Activated CD8-positive, alpha-beta T cell treated with anti-CD3 and anti-CD28 coated beads, Interleukin-2, amount 10 ng/mL, durations not matched to agents 7 days and 5 days (primary cell): ENCODE results near the gene MRPS11. TPM values are rescaled to one million over a fixed set of nuclear protein-coding genes. Genes with fewer than 3 reads are reported as not detected.

ENCODE experiments used
- ATAC-seq: fragments of 150-1000 bp; cut with Tn5 transposase; one replicate; pipeline ENCODE4 v1.10.0; 2021; ENCODE audit warnings: moderate library complexity
- CTCF ChIA-PET: fragments of 350-600 bp; sonication (Branson Sonifier 250); formaldehyde crosslinking; loops from one replicate; lab custom pipeline; 2021; ENCODE audit warnings: antibody characterized with exemption; lab: Charles Lee
- POLR2A ChIA-PET: fragments of 350-600 bp; sonication (Branson Sonifier 250); formaldehyde crosslinking; loops from one replicate; lab custom pipeline; 2021; ENCODE audit warnings: antibody characterized with exemption; lab: Charles Lee
- DNase-seq: peaks from one replicate; pipeline ENCODE4 v3.0.0-alpha.2; 2020
- H3K27ac Mint-ChIP-seq: one replicate; pipeline ENCODE4 v1.8.0; 2021; ENCODE audit warnings: mild to moderate bottlenecking, mixed read lengths
- H3K27me3 Mint-ChIP-seq: one replicate; pipeline ENCODE4 v1.8.0; 2021; ENCODE audit warnings: low read depth, mixed read lengths
- H3K36me3 Mint-ChIP-seq: one replicate; pipeline ENCODE4 v1.8.0; 2021; ENCODE audit warnings: low read depth, mixed read lengths
- H3K4me1 Mint-ChIP-seq: one replicate; pipeline ENCODE4 v1.8.0; 2021; ENCODE audit warnings: low read depth, mixed read lengths
- H3K4me3 Mint-ChIP-seq: one replicate; pipeline ENCODE4 v1.8.0; 2021; ENCODE audit warnings: mild to moderate bottlenecking, mixed read lengths
- H3K9me3 Mint-ChIP-seq: one replicate; pipeline ENCODE4 v1.8.0; 2022; ENCODE audit warnings: mixed read lengths; ENCODE audit not compliant: insufficient read depth
- total RNA-seq, 2 experiments: library from RNA; stranded (reverse); gene quantifications; one replicate each; pipeline ENCODE4 v1.2.3, GENCODE V29; 2021

MRPS11 gene
- total RNA-seq, 2 experiments from 2014 or later, result 63.8 to 69.8 TPM

- Mint-ChIP-seq H3K36me3 (no peaks in the 10 kb centered on the region), H3K27ac (no peak overlapping the region), H3K4me3 (no peak overlapping the region), H3K4me1 (no peaks in the 10 kb centered on the region), H3K9me3 (no peaks in the 10 kb centered on the region), H3K27me3 (peaks cover 7% of the 10 kb centered on the region)
- CTCF ChIA-PET, result interaction anchor here (1.2 to 1.4 kb wide), 2 partner anchors 10 to 195 kb away, joined by 3 to 6 read pairs; no protein-coding TSS in a partner anchor
- ATAC-seq (no peak), DNase-seq (no peak)
- POLR2A ChIA-PET, result no interaction called here
Measured at GRCh38 chr15:88440021-88440420, 27.5 kb upstream of the MRPS11 start.

DNA sequence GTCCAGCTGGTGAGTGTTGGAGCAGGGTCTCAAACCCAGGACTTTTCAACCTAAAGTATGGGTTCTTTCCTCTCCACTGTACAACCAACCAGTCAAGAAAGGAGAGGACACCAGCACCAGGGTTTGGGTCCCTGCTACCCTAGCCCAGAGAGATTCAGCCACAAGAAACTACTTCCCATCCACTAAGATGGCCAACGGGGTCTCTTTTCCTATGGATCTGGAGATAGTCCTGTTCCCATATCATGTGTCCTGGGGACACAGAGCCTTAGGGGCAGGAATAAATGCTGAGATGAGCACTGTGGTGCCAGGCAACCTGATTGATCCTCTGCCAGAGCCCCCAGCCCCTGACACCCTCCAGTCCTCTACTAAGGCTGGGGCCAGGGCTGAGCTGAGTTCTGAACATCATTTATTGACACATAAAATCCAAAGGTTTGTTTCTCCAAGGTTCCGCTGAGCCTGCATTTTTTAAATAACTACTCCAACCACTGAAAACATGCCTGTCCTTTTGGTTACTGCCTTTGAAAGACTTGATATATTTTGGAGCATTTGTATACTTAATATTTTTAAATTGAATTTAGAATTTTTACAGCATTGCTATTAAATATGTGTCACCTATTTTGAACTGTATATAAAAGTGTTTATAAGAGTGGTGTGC is 26.3 kb upstream of the MRPS11 start:
- Mint-ChIP-seq H3K27ac (no peak overlapping the region), H3K4me1 (no peaks in the 10 kb centered on the region), H3K4me3 (no peak overlapping the region), H3K36me3 (no peaks in the 10 kb centered on the region), H3K9me3 (no peaks in the 10 kb centered on the region), H3K27me3 (peaks cover 6% of the 10 kb centered on the region)
- ChIA-PET POLR2A (no interaction called here), CTCF (interaction anchor here (1.0 kb wide), 1 partner anchor 14 kb away, joined by 4 read pairs; no protein-coding TSS in a partner anchor)
- ATAC-seq, result no peak
- DNase-seq, result no peak

- no peak overlapping the region for H3K27ac Mint-ChIP-seq
- peak; percentile 8 for DNase-seq
- H3K4me1 Mint-ChIP-seq, result peaks cover 5% of the 10 kb centered on the region
- no peak overlapping the region for H3K4me3 Mint-ChIP-seq
- ChIA-PET POLR2A (no interaction called here), CTCF (interaction anchor here (0.8 to 1.7 kb wide), 2 partner anchors 178 to 203 kb away, joined by 3 to 5 read pairs; no protein-coding TSS in a partner anchor)
- H3K27me3 Mint-ChIP-seq, result peaks cover 7% of the 10 kb centered on the region
- ATAC-seq, result no peak
- no peaks in the 10 kb centered on the region for H3K9me3 Mint-ChIP-seq
- H3K36me3 Mint-ChIP-seq, result no peaks in the 10 kb centered on the region
Measured at GRCh38 chr15:88447206-88447605, 20.3 kb upstream of the MRPS11 start.

DNA sequence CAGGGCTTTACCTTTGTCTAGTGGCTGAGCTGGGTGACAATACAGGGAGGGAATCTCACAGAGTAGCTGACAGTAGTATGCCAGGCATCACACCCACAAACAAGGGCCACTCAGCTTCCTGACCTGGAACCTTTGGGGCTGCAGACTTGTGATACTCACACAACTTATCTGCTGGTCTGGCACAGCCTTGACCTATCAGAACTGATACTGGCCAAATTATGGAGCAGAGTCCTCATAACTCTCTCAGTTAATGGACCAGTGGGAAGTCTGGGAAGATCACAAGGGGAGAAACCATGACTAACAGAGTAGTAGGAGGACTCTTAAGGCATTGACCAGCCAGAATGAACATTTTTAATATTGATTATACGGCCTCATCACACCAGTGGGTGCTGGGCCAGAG is 19.8 kb upstream of the MRPS11 start:
- Mint-ChIP-seq H3K36me3 (no peaks in the 10 kb centered on the region), H3K27me3 (peaks cover 5% of the 10 kb centered on the region), H3K4me3 (no peak overlapping the region), H3K4me1 (peaks cover 5% of the 10 kb centered on the region), H3K27ac (no peak overlapping the region), H3K9me3 (no peaks in the 10 kb centered on the region)
- DNase-seq (peak; percentile 4), ATAC-seq (no peak)
- POLR2A ChIA-PET, result interaction anchor here (0.5 kb wide), 1 partner anchor 188 kb away, joined by 3 read pairs; no protein-coding TSS in a partner anchor
- CTCF ChIA-PET, result interaction anchor here (0.8 to 1.7 kb wide), 2 partner anchors 177 to 203 kb away, joined by 3 to 5 read pairs; no protein-coding TSS in a partner anchor

DNA sequence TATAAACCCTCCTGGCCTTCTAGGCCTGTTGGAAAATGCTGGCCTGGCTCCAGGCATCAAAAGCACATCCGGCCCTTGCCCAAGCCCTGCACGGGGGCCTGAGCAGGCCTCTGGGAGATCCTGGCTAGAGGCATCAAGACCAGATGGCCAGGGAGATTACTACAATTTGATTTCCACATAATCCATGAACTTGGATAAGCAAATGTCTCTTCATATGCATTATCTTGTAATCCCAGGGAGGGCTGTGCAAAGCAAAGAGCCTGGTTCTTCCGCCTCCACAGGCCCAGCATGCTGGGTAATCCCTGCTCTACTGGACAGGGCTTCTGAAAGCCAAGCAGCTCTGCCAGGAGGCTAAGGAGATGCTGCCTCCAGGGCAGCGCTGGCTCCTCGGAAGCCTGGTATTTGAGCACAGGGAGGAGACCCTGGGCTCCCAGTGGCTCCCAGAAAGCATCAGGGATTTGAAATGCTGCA is 18.5 kb upstream of the MRPS11 start:
- no peak overlapping the region for H3K4me3 Mint-ChIP-seq
- ATAC-seq (no peak), DNase-seq (no peak)
- peaks cover 5% of the 10 kb centered on the region for H3K4me1 Mint-ChIP-seq
- H3K9me3 Mint-ChIP-seq, result no peaks in the 10 kb centered on the region
- H3K27me3 Mint-ChIP-seq, result peaks cover 5% of the 10 kb centered on the region
- CTCF ChIA-PET, result interaction anchor here (1.0 to 1.9 kb wide), 5 partner anchors 9 to 216 kb away, joined by 3 to 10 read pairs (median 4); no protein-coding TSS in a partner anchor
- POLR2A ChIA-PET, result no interaction called here
- no peak overlapping the region for H3K27ac Mint-ChIP-seq
- no peaks in the 10 kb centered on the region for H3K36me3 Mint-ChIP-seq

DNA sequence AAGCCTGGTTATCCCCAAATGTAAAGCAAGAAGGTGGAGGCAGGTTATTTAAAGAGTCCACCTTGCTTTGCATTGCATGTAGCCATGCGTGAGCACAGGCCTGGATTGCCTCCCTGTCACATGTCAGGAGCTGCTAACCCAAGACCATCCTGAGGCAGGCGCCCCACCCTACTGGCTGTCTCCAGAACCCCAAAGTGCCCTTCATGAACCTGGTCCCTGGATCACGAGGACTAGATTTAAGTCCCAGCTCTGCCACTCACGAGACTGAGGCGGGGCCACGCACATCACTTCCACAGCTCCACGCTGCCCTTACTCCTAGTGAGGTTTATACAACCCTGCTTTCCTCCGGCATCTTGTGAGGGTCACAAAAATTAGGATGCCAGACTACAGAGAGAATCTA is 17.9 kb upstream of the MRPS11 start:
- POLR2A ChIA-PET, result no interaction called here
- ATAC-seq, result no peak
- Mint-ChIP-seq H3K36me3 (no peaks in the 10 kb centered on the region), H3K27me3 (peaks cover 5% of the 10 kb centered on the region), H3K27ac (no peak overlapping the region), H3K4me3 (no peak overlapping the region), H3K9me3 (no peaks in the 10 kb centered on the region), H3K4me1 (peaks cover 5% of the 10 kb centered on the region)
- CTCF ChIA-PET, result interaction anchor here (0.5 to 2.3 kb wide), 12 partner anchors 10 to 204 kb away, joined by 3 to 12 read pairs (median 6); partner anchors contain the start of genes MRPL46 and MRPS11
- DNase-seq, result no peak

DNA sequence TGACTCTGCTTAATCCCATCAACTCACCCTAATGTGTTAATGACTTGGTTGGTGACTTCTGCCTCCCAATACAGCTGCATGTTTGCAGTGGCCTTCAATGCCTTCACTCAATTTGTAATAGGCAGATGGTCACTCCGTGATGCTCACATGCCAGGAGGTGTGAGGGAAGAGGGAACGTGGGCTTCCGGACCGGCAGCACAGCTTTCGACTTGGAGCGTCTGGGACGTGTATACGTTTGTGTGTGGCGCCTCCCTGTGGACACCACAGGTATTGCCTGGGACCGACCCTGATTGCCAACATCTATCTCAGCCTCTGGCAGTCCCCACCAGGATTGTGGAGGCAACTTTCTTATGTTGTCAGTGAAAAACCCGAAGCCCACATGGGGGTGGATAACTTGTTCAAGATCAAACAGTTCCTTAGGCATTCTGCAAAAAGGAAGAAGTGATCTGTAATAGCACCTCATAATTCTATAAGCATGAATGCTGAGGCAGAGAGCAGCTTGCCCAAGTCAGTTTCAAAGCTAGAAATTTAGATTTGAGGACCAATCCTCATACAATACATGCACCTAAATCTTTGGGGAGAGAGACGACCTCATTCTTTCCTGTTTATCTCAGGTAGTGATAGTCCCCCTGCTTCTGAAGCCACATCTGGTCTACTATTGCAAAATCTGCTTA is 17.2 kb upstream of the MRPS11 start:
- POLR2A ChIA-PET, result no interaction called here
- Mint-ChIP-seq H3K27ac (no peak overlapping the region), H3K27me3 (peaks cover 5% of the 10 kb centered on the region), H3K9me3 (no peaks in the 10 kb centered on the region), H3K4me1 (peaks cover 7% of the 10 kb centered on the region), H3K4me3 (no peak overlapping the region), H3K36me3 (no peaks in the 10 kb centered on the region)
- DNase-seq, result peak; percentile 78
- CTCF ChIA-PET, result interaction anchor here (0.5 to 2.3 kb wide), 13 partner anchors 9 to 205 kb away, joined by 3 to 12 read pairs (median 6); partner anchors contain the start of genes MRPL46 and MRPS11
- peak; percentile 75 for ATAC-seq

- no peaks in the 10 kb centered on the region for H3K9me3 Mint-ChIP-seq
- H3K27ac Mint-ChIP-seq, result no peak overlapping the region
- H3K27me3 Mint-ChIP-seq, result no peaks in the 10 kb centered on the region
- H3K4me1 Mint-ChIP-seq, result peaks cover 9% of the 10 kb centered on the region
- POLR2A ChIA-PET, result no interaction called here
- CTCF ChIA-PET, result interaction anchor here (1.6 to 3.5 kb wide), 3 partner anchors 9 to 60 kb away, joined by 3 to 34 read pairs (median 20); partner anchors contain the start of genes MRPL46 and MRPS11
- DNase-seq (peak; percentile 5), ATAC-seq (no peak)
- H3K4me3 Mint-ChIP-seq, result no peak overlapping the region
- H3K36me3 Mint-ChIP-seq, result no peaks in the 10 kb centered on the region
Measured at GRCh38 chr15:88453651-88454050, 13.9 kb upstream of the MRPS11 start.

- Mint-ChIP-seq H3K27ac (no peak overlapping the region), H3K4me1 (peaks cover 9% of the 10 kb centered on the region), H3K4me3 (no peak overlapping the region), H3K27me3 (no peaks in the 10 kb centered on the region), H3K36me3 (no peaks in the 10 kb centered on the region), H3K9me3 (no peaks in the 10 kb centered on the region)
- CTCF ChIA-PET, result interaction anchor here (0.8 to 3.5 kb wide), 8 partner anchors 10 to 210 kb away, joined by 3 to 34 read pairs (median 4); partner anchors contain the start of genes MRPL46 and MRPS11
- DNase-seq (no peak), ATAC-seq (no peak)
- POLR2A ChIA-PET, result no interaction called here
Measured at GRCh38 chr15:88454236-88454635, 13.3 kb upstream of the MRPS11 start.

DNA sequence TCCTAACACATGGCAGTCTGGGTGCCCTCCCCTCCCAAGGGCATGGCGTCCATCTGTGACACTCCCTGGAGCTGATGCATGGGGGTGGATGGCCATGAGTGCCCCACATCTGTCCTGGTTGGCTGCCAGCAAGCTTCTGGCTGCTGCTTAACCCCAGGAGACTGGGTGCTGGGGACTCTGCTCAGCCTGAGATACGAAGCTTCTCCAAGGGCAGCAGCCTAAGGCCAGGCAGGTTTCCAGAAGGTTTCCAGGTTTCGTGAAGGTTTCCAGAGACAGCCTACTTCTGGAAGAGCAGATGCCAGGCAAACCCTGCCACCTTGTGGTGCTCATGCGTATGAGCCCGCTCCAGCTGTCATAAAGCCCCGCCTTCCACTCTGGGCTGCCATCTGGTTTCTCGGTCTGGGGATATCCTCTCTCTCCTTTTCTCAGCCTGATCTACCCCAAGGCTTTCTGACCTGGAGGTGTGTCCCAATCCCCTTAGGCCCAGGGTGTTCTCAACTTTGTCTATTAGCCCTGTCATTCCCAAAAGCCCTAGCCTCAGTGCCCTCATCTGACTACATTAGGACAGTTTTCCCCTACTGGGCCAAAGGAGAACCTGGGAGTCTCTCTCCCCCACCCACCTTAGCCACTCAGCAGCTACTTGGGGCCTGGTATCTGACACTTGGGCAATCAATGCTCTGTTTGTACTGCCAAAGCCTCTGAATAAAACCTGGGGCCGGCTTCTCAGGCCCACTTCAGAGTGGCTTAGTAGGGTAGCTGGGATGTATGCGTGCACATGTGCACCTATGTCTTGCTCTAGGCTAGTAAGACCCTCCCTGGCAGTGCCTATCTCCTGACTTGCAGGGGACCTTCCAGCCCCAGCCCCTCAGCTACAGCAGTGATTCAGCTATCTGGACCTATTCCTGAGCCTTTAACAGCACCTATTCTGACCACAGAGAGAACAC is 12.4 kb upstream of the MRPS11 start:
- DNase-seq (peak; percentile 64), ATAC-seq (peak; percentile 87)
- Mint-ChIP-seq H3K36me3 (peaks cover 8% of the 10 kb centered on the region), H3K9me3 (no peaks in the 10 kb centered on the region), H3K4me3 (no peak overlapping the region), H3K27ac (no peak overlapping the region), H3K27me3 (no peaks in the 10 kb centered on the region), H3K4me1 (peaks cover 6% of the 10 kb centered on the region)
- CTCF ChIA-PET, result interaction anchor here (0.8 to 3.5 kb wide), 9 partner anchors 11 to 211 kb away, joined by 3 to 34 read pairs (median 4); partner anchors contain the start of genes MRPL46 and MRPS11
- POLR2A ChIA-PET, result interaction anchor here (1.0 to 3.2 kb wide), 2 partner anchors 10 to 12 kb away, joined by 3 to 13 read pairs; partner anchors contain the start of genes MRPL46 and MRPS11
